ENCODE data around the gene SLC26A2.

GRCh38 chr5:149999866-150000255 lies 39.3 kb downstream of the SLC26A2 start:
- TF ChIP-seq ZNF274 (IDR thresholded peaks at IDR 0.05; ENCODE audit: insufficient read depth, insufficient read length) (no peak), POLR2AphosphoS2 (IDR thresholded peaks at IDR 0.05; ENCODE audit: low read depth, low read length) (no peak), TARDBP (IDR thresholded peaks at IDR 0.05; ENCODE audit: borderline replicate concordance) (no peak), CTCF (IDR thresholded peaks at IDR 0.05 in 2 of 3, conservative IDR thresholded peaks at IDR 0.05 in 1 of 3; ENCODE audit: control insufficient read depth in 2 of 3, extremely low read depth in 1 of 3, insufficient read depth in 1 of 3, low read depth in 3 of 3, low read length in 3 of 3) (no peak)
